Stimulated activated naive CD4-positive, alpha-beta T cell treated with Interleukin-2 at 50 U/mL for 16 hours (primary cell): ENCODE data around the gene TPSD1.

Experiments used
- DNase-seq: peaks from one replicate; lab custom pipeline; 2025; lab: John Stamatoyannopoulos, UW

The TPSD1 gene

DNA sequence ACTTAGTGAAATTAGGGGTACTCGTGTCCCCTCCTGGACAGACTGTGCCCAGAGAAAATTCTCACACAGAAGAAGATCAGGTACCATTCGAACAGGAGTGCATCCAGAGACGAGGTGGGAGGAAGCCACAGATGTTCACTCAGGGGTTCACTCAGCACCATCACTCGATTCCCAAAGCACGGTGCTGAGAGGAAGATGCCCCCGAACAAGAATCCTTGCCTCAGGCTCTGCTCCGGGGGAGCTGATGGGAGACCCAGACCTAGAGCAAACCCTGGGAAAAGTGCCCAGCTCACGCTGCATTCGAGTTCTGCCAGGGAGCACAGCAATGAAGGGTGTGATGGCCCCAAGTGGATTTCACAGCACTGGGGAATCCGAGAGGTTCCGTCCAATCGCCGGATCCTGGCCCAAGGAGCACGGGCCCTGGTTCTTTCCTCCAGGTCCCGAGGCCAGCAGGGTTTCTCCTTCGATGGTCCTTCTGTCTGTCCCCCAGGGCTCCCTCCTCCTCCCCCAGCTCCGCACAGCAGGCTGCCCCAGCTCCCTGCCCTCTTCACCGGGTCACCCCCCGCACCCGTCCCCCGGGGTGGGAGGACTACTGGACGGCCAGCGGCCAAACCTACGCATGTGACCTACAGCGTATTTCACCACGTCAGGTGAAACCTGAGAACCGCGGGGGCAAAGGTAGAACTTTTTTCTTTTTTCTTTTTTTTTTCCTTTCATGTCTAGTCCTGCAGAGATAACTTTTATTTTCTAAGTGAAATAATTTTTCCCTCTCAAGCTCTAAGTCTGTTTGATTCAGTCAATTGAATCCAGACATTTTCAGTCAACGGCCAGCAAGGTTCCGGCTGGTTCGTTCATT, 43.4 kb downstream of the TPSD1 start:
- no peak for DNase-seq

GRCh38 chr16:1299868-1300203, 44.0 kb downstream of the TPSD1 start:
- no peak for DNase-seq

- peak; percentile 56 for DNase-seq
Observed at GRCh38 chr16:1300664-1301476, 45.0 kb downstream of the TPSD1 start.

GRCh38 chr16:1301562-1301961, 45.7 kb downstream of the TPSD1 start:
- DNase-seq = no peak

DNA sequence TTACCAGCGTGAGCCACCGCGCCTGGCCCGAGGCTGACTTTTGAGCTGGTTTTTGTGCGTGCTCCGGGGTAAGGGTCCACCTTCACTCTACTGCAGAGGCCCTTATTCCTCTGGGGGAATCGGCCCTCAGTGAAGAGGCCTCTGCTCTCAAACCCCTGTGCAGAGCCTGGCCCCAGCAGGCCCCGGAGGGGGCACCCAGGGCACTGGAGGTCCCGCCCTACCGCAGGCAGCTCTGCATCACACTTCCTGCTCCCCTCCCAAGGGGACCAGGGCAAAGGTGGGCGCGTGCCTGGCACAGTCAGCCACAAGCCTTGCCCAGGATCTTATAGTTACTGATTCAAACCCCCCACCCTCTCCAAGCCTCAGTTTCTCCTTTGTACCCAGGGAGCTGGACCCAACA, 50.0 kb downstream of the TPSD1 start:
- DNase-seq = no peak

DNA sequence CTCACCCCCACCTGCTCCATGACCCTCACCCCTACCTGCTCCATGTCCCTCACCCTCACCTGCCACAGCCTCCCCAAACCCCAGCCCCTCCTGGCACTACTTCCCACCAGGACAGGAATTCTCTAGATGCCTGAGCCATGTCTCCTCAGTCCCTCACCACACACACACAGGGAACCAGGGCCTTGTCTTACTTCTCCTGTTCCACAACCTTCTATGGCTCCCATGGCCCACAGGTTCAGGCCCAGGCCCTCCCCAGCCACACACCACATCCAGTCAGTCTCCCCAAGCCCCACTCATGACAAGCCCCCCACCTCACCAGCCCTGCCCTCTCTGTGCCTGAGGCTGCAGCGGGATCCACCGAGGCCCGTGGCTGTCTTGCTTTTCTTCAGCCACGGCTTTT, 50.5 kb downstream of the TPSD1 start:
- DNase-seq = no peak

DNA sequence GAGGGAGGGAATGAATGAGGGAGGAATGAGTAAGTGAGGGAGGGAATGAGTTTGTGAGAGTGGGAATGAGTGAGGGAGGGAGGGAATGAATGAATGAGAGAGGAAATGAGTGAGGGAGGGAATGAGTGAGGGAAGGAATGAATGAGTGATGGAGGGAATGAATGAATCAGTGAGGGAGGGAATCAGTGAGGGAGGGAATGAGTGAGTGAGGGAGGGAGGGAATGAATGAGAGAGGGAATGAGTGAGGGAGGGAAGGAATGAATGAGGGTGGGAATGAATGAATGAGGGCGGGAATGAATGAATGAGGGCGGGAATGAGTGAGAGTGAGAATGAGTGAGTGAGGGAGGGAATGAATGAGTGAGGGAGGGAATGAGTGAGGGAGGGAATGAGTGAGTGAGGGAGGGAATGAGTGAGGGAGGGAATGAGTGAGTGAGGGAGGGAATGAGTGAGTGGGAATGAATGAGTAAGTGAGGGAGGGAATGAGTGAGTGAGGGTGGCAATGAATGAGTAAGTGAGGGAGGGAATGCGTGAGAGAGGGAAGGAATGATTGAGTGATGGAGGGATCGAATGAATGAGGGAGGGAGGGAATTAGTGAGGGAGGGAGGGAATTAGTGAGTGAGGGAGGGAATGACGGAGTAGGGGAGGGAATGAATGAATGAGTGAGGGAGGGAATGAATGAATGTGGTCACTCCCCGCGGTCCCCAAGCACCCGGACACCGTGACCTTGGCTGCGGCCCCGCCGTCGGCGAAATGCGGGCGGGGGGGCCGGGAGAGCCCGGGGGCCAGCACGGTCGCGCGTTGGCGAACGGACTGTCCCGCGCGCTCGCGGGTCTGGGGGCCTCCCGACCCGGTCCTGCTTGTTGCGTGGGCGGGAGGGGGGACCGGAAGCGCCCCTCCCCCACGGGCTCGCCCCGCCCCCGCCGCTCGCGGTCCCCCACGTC, 52.4 kb downstream of the TPSD1 start:
- no peak for DNase-seq
